H9 (cell line): ENCODE results near the gene ARHGAP40. TPM values are rescaled to one million over a fixed set of nuclear protein-coding genes. Genes with fewer than 3 reads are reported as not detected.
A peak's percentile ranks its signal among the peaks of the same experiment; 100 is the strongest.

Experiments used
- DNase-seq: peaks from one replicate; pipeline ENCODE4 v3.0.0-alpha.2; 2017
- H2AFZ ChIP-seq: one replicate; pipeline ENCODE4 v1.6.1; 2013; ENCODE audit warnings: mild to moderate bottlenecking, low read length, control low read depth, moderate library complexity
- H2AK5ac ChIP-seq: 2 replicates; pipeline ENCODE4 v1.6.1; 2013; ENCODE audit warnings: low read length, control low read depth, mixed read lengths; ENCODE audit not compliant: insufficient read length
- H2BK120ac ChIP-seq: one replicate; pipeline ENCODE4 v1.6.1; 2013; ENCODE audit warnings: low read depth, mild to moderate bottlenecking, low read length, control low read depth, inconsistent platforms; ENCODE audit not compliant: poor library complexity, severe bottlenecking
- H2BK12ac ChIP-seq: 2 replicates; pipeline ENCODE4 v1.6.1; 2013; ENCODE audit warnings: low read length, control low read depth, mixed read lengths, low read depth; ENCODE audit not compliant: insufficient read length
- H2BK15ac ChIP-seq: 2 replicates; pipeline ENCODE4 v1.6.1; 2013; ENCODE audit warnings: low read depth, low read length, control low read depth
- H2BK20ac ChIP-seq: one replicate; pipeline ENCODE4 v1.6.1; 2013; ENCODE audit warnings: low read depth, mild to moderate bottlenecking, low read length, control low read depth, inconsistent platforms; ENCODE audit not compliant: poor library complexity, severe bottlenecking
- H2BK5ac ChIP-seq: 2 replicates; pipeline ENCODE4 v1.6.1; 2013; ENCODE audit warnings: low read length, control low read depth, mixed read lengths; ENCODE audit not compliant: insufficient read length
- H3K14ac ChIP-seq: 2 replicates; pipeline ENCODE4 v1.6.1; 2013; ENCODE audit warnings: low read length, control low read depth; ENCODE audit not compliant: insufficient read depth
- H3K18ac ChIP-seq: 2 replicates; pipeline ENCODE4 v1.6.1; 2013; ENCODE audit warnings: low read depth, mild to moderate bottlenecking, mixed read lengths, low read length, control low read depth; ENCODE audit not compliant: insufficient read length
- H3K23ac ChIP-seq: 2 replicates; pipeline ENCODE4 v1.6.1; 2013; ENCODE audit warnings: low read length, control low read depth, mixed read lengths, low read depth; ENCODE audit not compliant: insufficient read length
- H3K23me2 ChIP-seq: 2 replicates; pipeline ENCODE4 v1.6.1; 2013; ENCODE audit warnings: low read depth, mild to moderate bottlenecking, mixed read lengths, low read length, control low read depth; ENCODE audit not compliant: insufficient read length, poor library complexity, severe bottlenecking
- H3K27ac ChIP-seq: 2 replicates; pipeline ENCODE4 v1.5.1; 2013; ENCODE audit warnings: low read length, control low read depth, mixed read lengths, low read depth; ENCODE audit not compliant: insufficient read length
- H3K27me3 ChIP-seq: 2 replicates; pipeline ENCODE4 v1.6.1; 2013; ENCODE audit warnings: low read length, control low read depth, inconsistent platforms; ENCODE audit not compliant: insufficient read depth
- H3K4ac ChIP-seq: 2 replicates; pipeline ENCODE4 v1.6.1; 2013; ENCODE audit warnings: low read depth, mild to moderate bottlenecking, control low read depth, inconsistent platforms, low read length, moderate library complexity
- H3K4me1 ChIP-seq: 2 replicates; pipeline ENCODE4 v1.6.1; 2013; ENCODE audit warnings: low read length, control low read depth, inconsistent platforms; ENCODE audit not compliant: insufficient read depth
- H3K4me2 ChIP-seq: 2 replicates; pipeline ENCODE4 v1.6.1; 2013; ENCODE audit warnings: low read length, control low read depth, mixed read lengths; ENCODE audit not compliant: insufficient read length, insufficient read depth
- H3K56ac ChIP-seq: 2 replicates; pipeline ENCODE4 v1.6.1; 2013; ENCODE audit warnings: low read depth, mild to moderate bottlenecking, mixed read lengths, low read length, control low read depth; ENCODE audit not compliant: insufficient read length
- H3K79me1 ChIP-seq: 2 replicates; pipeline ENCODE4 v1.6.1; 2013; ENCODE audit warnings: low read depth, mild to moderate bottlenecking, moderate library complexity, low read length, control low read depth, inconsistent platforms; ENCODE audit not compliant: insufficient read depth, poor library complexity, severe bottlenecking
- H3K79me2 ChIP-seq: 2 replicates; pipeline ENCODE4 v1.6.1; 2013; ENCODE audit warnings: low read length, control low read depth, inconsistent platforms; ENCODE audit not compliant: insufficient read depth
- H3K9ac ChIP-seq: 2 replicates; pipeline ENCODE4 v1.6.1; 2013; ENCODE audit warnings: low read length, control low read depth, mixed read lengths; ENCODE audit not compliant: insufficient read length; ENCODE audit errors: extremely low read depth
- H3K9me3 ChIP-seq: one replicate; pipeline ENCODE4 v1.6.1; 2013; ENCODE audit warnings: low read depth, low read length, inconsistent platforms; ENCODE audit not compliant: control insufficient read depth
- H3T11ph ChIP-seq: one replicate; pipeline ENCODE4 v1.6.1; 2013; ENCODE audit warnings: mild to moderate bottlenecking, low read length, control low read depth, inconsistent platforms
- H4K20me1 ChIP-seq: one replicate; pipeline ENCODE4 v1.6.1; 2013; ENCODE audit not compliant: control insufficient read depth, insufficient read length, insufficient read depth
- H4K5ac ChIP-seq: 2 replicates; pipeline ENCODE4 v1.6.1; 2013; ENCODE audit warnings: low read depth, mild to moderate bottlenecking, mixed read lengths, low read length, control low read depth; ENCODE audit not compliant: insufficient read length
- H4K8ac ChIP-seq: replicated peaks from 2 replicates; pipeline ENCODE4 v1.6.1; 2013; ENCODE audit warnings: low read length, control low read depth, mixed read lengths, low read depth; ENCODE audit not compliant: insufficient read length
- H4K91ac ChIP-seq: 2 replicates; pipeline ENCODE4 v1.6.1; 2013; ENCODE audit warnings: low read depth, mild to moderate bottlenecking, moderate library complexity, mixed read lengths, low read length, control low read depth; ENCODE audit not compliant: insufficient read length
- H3K27ac Mint-ChIP-seq, 3 experiments: 2 replicates in 2 of 3; 3 replicates in 1 of 3; pipeline ENCODE4 v1.8.0; 2020 to 2021; ENCODE audit warnings: mixed read lengths in 3 of 3, mild to moderate bottlenecking in 1 of 3, moderate library complexity in 1 of 3
- H3K27me3 Mint-ChIP-seq: 2 replicates; pipeline ENCODE4 v1.8.0; 2021; ENCODE audit warnings: low read depth, mild to moderate bottlenecking, moderate library complexity, mixed read lengths
- H3K36me3 Mint-ChIP-seq, 3 experiments: 2 replicates in 2 of 3; 3 replicates in 1 of 3; pipeline ENCODE4 v1.8.0; 2020 to 2021; ENCODE audit warnings: low read depth in 3 of 3, mixed read lengths in 3 of 3; ENCODE audit not compliant: insufficient read depth in 1 of 3
- H3K4me1 Mint-ChIP-seq, 2 experiments: 2 replicates each; pipeline ENCODE4 v1.8.0; 2020; ENCODE audit warnings: mixed read lengths in 2 of 2
- H3K4me3 Mint-ChIP-seq, 2 experiments: 2 replicates in 1 of 2; 3 replicates in 1 of 2; pipeline ENCODE4 v1.8.0; 2020 to 2021; ENCODE audit warnings: mild to moderate bottlenecking in 2 of 2, mixed read lengths in 2 of 2, moderate library complexity in 1 of 2
- H3K9me3 Mint-ChIP-seq, 2 experiments: 2 replicates in 1 of 2; 3 replicates in 1 of 2; pipeline ENCODE4 v1.8.0; 2020; ENCODE audit warnings: mild to moderate bottlenecking in 2 of 2, mixed read lengths in 2 of 2, moderate library complexity in 1 of 2
- CTCF ChIP-seq: fragments of 200-600 bp; sonication (generic); conservative IDR thresholded peaks from 3 replicates; pipeline ENCODE4 v1.8.0; 2021; ENCODE audit warnings: antibody characterized with exemption, mild to moderate bottlenecking
- WGBS: extraction: QIAGEN DNeasy Blood & Tissue Kit; methylation state at CpG from one replicate; pipeline ENCODE4 v1.1.7; 2013; ENCODE audit warnings: missing lambda C conversion rate, low lambda C conversion rate, mixed read lengths; ENCODE audit not compliant: insufficient read length; ENCODE audit errors: extremely low coverage; 5-methylcytosine and 5-hydroxymethylcytosine counted together
- total RNA-seq: library from RNA; stranded (reverse); gene quantifications from 2 replicates; pipeline ENCODE4 v1.2.1, GENCODE V29; 2021

The ARHGAP40 gene
- total RNA-seq, 1 experiment from 2014 or later, result 0.17 TPM

GRCh38 chr20:38558596-38559360, 42.8 kb upstream of the ARHGAP40 start:
- WGBS, result no CpG with 5 or more reads among the region's 3 CpGs
- Histone ChIP-seq H2AK5ac (no peak overlapping the region), H3K4me2 (no peak overlapping the region), H3K27me3 (no peaks in the 10 kb centered on the region), H2BK15ac (no peak overlapping the region), H3K14ac (no peak overlapping the region), H3K56ac (no peak overlapping the region), H3K9ac (no peak overlapping the region), H3K4ac (no peak overlapping the region), H3K18ac (no peak overlapping the region), H3K79me2 (no peaks in the 10 kb centered on the region), H3K27ac (no peak overlapping the region), H2BK120ac (no peak overlapping the region), H3K23ac (no peak overlapping the region), H4K91ac (no peak overlapping the region), H3K23me2 (no peaks in the 10 kb centered on the region), H2AFZ (no peak overlapping the region), H3K9me3 (no peaks in the 10 kb centered on the region), H3K4me1 (no peaks in the 10 kb centered on the region), H4K8ac (no peak overlapping the region), H3T11ph (no peak overlapping the region), H4K5ac (no peak overlapping the region), H3K79me1 (no peaks in the 10 kb centered on the region), H2BK20ac (no peak overlapping the region), H2BK5ac (no peak overlapping the region), H4K20me1 (no peaks in the 10 kb centered on the region), H2BK12ac (no peak overlapping the region)
- no peaks in the 10 kb centered on the region for H3K27me3 Mint-ChIP-seq
- no peaks in the 10 kb centered on the region; a peak in 1 of 4 replicates for H3K4me1 Mint-ChIP-seq
- no peak overlapping the region for H3K4me3 Mint-ChIP-seq
- no peak for TF ChIP-seq CTCF
- H3K9me3 Mint-ChIP-seq, result no peaks in the 10 kb centered on the region
- no peak for DNase-seq
- H3K27ac Mint-ChIP-seq, result 0 out of 7 replicates have a peak overlapping the region, but pooled peaks of 1 of the 3 experiments have one; percentile 8
- peaks cover 12 to 36% (median 24%) of the 10 kb centered on the region in 3 experiments; a peak in 6 of 7 replicates for H3K36me3 Mint-ChIP-seq
